Smooth muscle cell (in vitro differentiated cells): ENCODE results near the gene CFAP100. TPM values are rescaled to one million over a fixed set of nuclear protein-coding genes. Genes with fewer than 3 reads are reported as not detected.

Experiments
- DNase-seq: peaks from one replicate; lab custom pipeline; 2025; ENCODE audit not compliant: unreplicated experiment; lab: John Stamatoyannopoulos, UW
- H2AFZ ChIP-seq: fragments of 200-600 bp; sonication (generic); 2 replicates; pipeline ENCODE4 v1.6.0; 2016; ENCODE audit warnings: antibody characterized with exemption, low read depth, mild to moderate bottlenecking
- H3F3A ChIP-seq: fragments of 200-600 bp; sonication (generic); 2 replicates; pipeline ENCODE4 v1.6.0; 2017; ENCODE audit warnings: antibody characterized with exemption, low read depth
- H3K27ac ChIP-seq: fragments of 200-600 bp; sonication (generic); 2 replicates; pipeline ENCODE4 v1.5.1; 2016; ENCODE audit warnings: low read depth, mild to moderate bottlenecking
- H3K27me3 ChIP-seq: fragments of 200-600 bp; sonication (generic); 2 replicates; pipeline ENCODE4 v1.6.1; 2016; ENCODE audit warnings: low read depth, mild to moderate bottlenecking
- H3K36me3 ChIP-seq: fragments of 200-600 bp; sonication (generic); 2 replicates; pipeline ENCODE4 v1.5.1; 2016; ENCODE audit warnings: low read depth
- H3K4me1 ChIP-seq: fragments of 200-600 bp; sonication (generic); 2 replicates; pipeline ENCODE4 v1.5.1; 2016; ENCODE audit warnings: low read depth
- H3K4me2 ChIP-seq: fragments of 200-600 bp; sonication (generic); 2 replicates; pipeline ENCODE4 v1.6.0; 2016; ENCODE audit warnings: mild to moderate bottlenecking
- H3K4me3 ChIP-seq: fragments of 200-600 bp; sonication (generic); 2 replicates; pipeline ENCODE4 v1.5.1; 2016; ENCODE audit warnings: mild to moderate bottlenecking
- H3K79me2 ChIP-seq: fragments of 200-600 bp; sonication (generic); 2 replicates; pipeline ENCODE4 v1.6.0; 2016; ENCODE audit warnings: low read depth, mild to moderate bottlenecking
- H3K9ac ChIP-seq: fragments of 200-600 bp; sonication (generic); 2 replicates; pipeline ENCODE4 v1.6.0; 2016; ENCODE audit warnings: low read depth
- H3K9me3 ChIP-seq: fragments of 200-600 bp; sonication (generic); replicated peaks from 2 replicates; pipeline ENCODE4 v1.5.1; 2016; ENCODE audit warnings: low read depth
- H4K20me1 ChIP-seq: fragments of 200-600 bp; sonication (generic); 2 replicates; pipeline ENCODE4 v1.6.0; 2016; ENCODE audit warnings: low read depth
- WGBS: methylation state at CpG from one replicate; pipeline ENCODE4 v1.1.7; 2016; ENCODE audit warnings: low lambda C conversion rate; 5-methylcytosine and 5-hydroxymethylcytosine counted together
- polyA plus RNA-seq: library from polyadenylated mRNA; unstranded; fragments of >200 nt; fragmentation: Nextera tagmentation; extraction: Ambion mirVana; gene quantifications from 2 replicates; pipeline ENCODE4 v1.2.1, GENCODE V29; 2016
- total RNA-seq: library from RNA; depleted of rRNA; stranded (reverse); fragments of >200 nt; gene quantifications from 2 replicates; pipeline ENCODE4 v1.2.3, GENCODE V29; 2014
- TF ChIP-seq, protein P1 (sequence below): fragments of 200-600 bp; sonication (generic); IDR thresholded peaks from 2 replicates; pipeline ENCODE4 v1.5.1; 2017; ENCODE audit warnings: borderline replicate concordance, mild to moderate bottlenecking, antibody characterized with exemption; ENCODE audit not compliant: insufficient read depth, poor library complexity, severe bottlenecking

Gene CFAP100
- total and polyA plus RNA-seq, 2 experiments from 2014 or later = not detected

GRCh38 chr3:126448136-126448892, 53.6 kb downstream of the CFAP100 start:
- no peak overlapping the region for H3K27ac ChIP-seq
- no peaks in the 10 kb centered on the region for H3K9me3 ChIP-seq
- no peak overlapping the region for H3K4me3 ChIP-seq
- no peaks in the 10 kb centered on the region for H3K27me3 ChIP-seq
- H4K20me1 ChIP-seq = peaks cover 7% of the 10 kb centered on the region
- no peak overlapping the region for H2AFZ ChIP-seq
- H3K4me2 ChIP-seq = no peak overlapping the region
- no peaks in the 10 kb centered on the region for H3K4me1 ChIP-seq
- TF ChIP-seq, protein P1, sequence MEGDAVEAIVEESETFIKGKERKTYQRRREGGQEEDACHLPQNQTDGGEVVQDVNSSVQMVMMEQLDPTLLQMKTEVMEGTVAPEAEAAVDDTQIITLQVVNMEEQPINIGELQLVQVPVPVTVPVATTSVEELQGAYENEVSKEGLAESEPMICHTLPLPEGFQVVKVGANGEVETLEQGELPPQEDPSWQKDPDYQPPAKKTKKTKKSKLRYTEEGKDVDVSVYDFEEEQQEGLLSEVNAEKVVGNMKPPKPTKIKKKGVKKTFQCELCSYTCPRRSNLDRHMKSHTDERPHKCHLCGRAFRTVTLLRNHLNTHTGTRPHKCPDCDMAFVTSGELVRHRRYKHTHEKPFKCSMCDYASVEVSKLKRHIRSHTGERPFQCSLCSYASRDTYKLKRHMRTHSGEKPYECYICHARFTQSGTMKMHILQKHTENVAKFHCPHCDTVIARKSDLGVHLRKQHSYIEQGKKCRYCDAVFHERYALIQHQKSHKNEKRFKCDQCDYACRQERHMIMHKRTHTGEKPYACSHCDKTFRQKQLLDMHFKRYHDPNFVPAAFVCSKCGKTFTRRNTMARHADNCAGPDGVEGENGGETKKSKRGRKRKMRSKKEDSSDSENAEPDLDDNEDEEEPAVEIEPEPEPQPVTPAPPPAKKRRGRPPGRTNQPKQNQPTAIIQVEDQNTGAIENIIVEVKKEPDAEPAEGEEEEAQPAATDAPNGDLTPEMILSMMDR = no peak
- H3K9ac ChIP-seq = no peak overlapping the region
- H3K36me3 ChIP-seq = no peaks in the 10 kb centered on the region
- 96% methylated on average over 17 of the region's 17 CpGs for whole genome bisulfite sequencing
- no peaks in the 10 kb centered on the region for H3F3A ChIP-seq
- H3K79me2 ChIP-seq = no peaks in the 10 kb centered on the region
- no peak for DNase-seq

DNA sequence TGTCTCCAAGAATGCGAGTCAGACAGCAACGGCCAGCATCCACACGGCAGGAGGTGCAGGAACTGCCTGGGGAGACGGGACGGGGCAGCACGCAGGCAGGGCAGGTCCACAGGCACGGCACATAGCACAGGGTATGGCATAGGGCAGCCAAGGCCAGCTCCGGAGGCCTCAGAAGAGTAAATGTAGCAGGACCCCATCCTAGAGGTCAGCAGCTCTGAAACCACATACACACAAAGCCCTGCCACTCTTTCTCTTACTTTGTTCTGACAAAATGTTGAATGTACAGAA, 54.1 kb downstream of the CFAP100 start:
- DNase-seq = no peak
- 96% methylated on average over 8 of the region's 8 CpGs for WGBS
- no peak overlapping the region for H3K4me2 ChIP-seq

GRCh38 chr3:126449621-126450051, 54.9 kb downstream of the CFAP100 start:
- 95% methylated on average over 11 of the region's 11 CpGs for WGBS
- Histone ChIP-seq H4K20me1 (peaks cover 18% of the 10 kb centered on the region), H3K9ac (no peak overlapping the region), H3F3A (no peaks in the 10 kb centered on the region), H2AFZ (no peak overlapping the region), H3K4me3 (no peak overlapping the region), H3K4me1 (no peaks in the 10 kb centered on the region), H3K4me2 (no peak overlapping the region), H3K27me3 (no peaks in the 10 kb centered on the region), H3K79me2 (no peaks in the 10 kb centered on the region), H3K9me3 (no peaks in the 10 kb centered on the region), H3K27ac (no peak overlapping the region), H3K36me3 (peaks cover 3% of the 10 kb centered on the region)
- TF ChIP-seq, protein P1 = no peak
- no peak for DNase-seq

More for the DNA sequence above, 54.1 kb downstream of the CFAP100 start:
- Histone ChIP-seq H3K9me3 (no peaks in the 10 kb centered on the region), H3K9ac (no peak overlapping the region), H3F3A (no peaks in the 10 kb centered on the region), H2AFZ (no peak overlapping the region), H3K27ac (no peak overlapping the region), H3K4me3 (no peak overlapping the region), H4K20me1 (peaks cover 12% of the 10 kb centered on the region), H3K36me3 (no peaks in the 10 kb centered on the region), H3K27me3 (no peaks in the 10 kb centered on the region), H3K4me1 (no peaks in the 10 kb centered on the region), H3K79me2 (no peaks in the 10 kb centered on the region)
- TF ChIP-seq, protein P1 = no peak

DNA sequence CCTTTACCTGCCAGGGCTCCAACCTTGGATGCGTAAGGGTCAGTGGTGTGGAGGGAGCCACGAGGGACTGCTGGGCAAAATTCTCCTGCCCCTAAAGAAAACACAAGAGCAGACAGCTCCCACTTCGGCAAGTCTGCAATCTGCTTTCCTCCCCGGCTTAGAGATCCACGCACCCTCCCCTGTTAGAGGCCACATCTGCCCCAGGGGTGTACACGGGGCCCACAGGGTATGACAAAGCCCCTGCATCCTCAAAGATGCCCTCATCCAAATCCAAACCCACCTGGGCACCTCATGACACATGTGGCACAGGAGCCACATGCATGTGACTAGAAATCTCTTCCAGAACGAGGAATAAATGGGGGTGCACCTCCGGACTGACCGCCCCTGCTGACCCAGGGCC, 55.5 kb downstream of the CFAP100 start:
- no peak for DNase-seq
- H4K20me1 ChIP-seq = peaks cover 24% of the 10 kb centered on the region

More for the DNA sequence above, 55.5 kb downstream of the CFAP100 start:
- no peak overlapping the region for H2AFZ ChIP-seq
- no peaks in the 10 kb centered on the region for H3F3A ChIP-seq
- TF ChIP-seq, protein P1 = no peak
- H3K4me3 ChIP-seq = no peak overlapping the region
- no peak overlapping the region for H3K9ac ChIP-seq
- H3K36me3 ChIP-seq = peaks cover 4% of the 10 kb centered on the region
- no peak overlapping the region for H3K4me2 ChIP-seq
- 88% methylated on average over 9 of the region's 9 CpGs for WGBS
- no peaks in the 10 kb centered on the region for H3K79me2 ChIP-seq
- H3K27ac ChIP-seq = no peak overlapping the region
- no peaks in the 10 kb centered on the region for H3K9me3 ChIP-seq
- no peaks in the 10 kb centered on the region for H3K27me3 ChIP-seq
- H3K4me1 ChIP-seq = no peaks in the 10 kb centered on the region
